HCT116 (cell line): Measurements from ENCODE around the gene FAAP100. TPM values are rescaled to one million over a fixed set of nuclear protein-coding genes. Genes with fewer than 3 reads are reported as not detected.

Experiments
- ATAC-seq: fragments of 200-7000 bp; cut with Tn5 transposase; 2 replicates; pipeline ENCODE4 v1.9.1; 2020; ENCODE audit warnings: mild to moderate bottlenecking, moderate library complexity
- BruUV-seq: library from RNA; stranded (reverse); fragments of 400-500 nt; replicated peaks from 2 replicates; lab custom pipeline; 2021; lab: Mats Ljungman, UMichigan
- CTCF ChIA-PET: fragments of 300-600 bp; sonication (Branson Sonifier 250); formaldehyde crosslinking; loops from one replicate; lab custom pipeline; 2021; ENCODE audit warnings: antibody characterized with exemption; lab: Charles Lee
- POLR2A ChIA-PET: fragments of 300-600, 350-600 bp; sonication (Branson Sonifier 250); formaldehyde crosslinking; loops from one replicate; lab custom pipeline; 2021; ENCODE audit warnings: antibody characterized with exemption; lab: Charles Lee
- RAD21 ChIA-PET, 2 experiments: fragments of 300-600 bp; sonication (Branson Sonifier 250); formaldehyde crosslinking; loops; one replicate each; lab custom pipeline; 2023; ENCODE audit warnings: low total read pairs in 2 of 2; ENCODE audit not compliant: uncharacterized antibody in 2 of 2, unreplicated experiment in 2 of 2, low non-redundant PET in 1 of 2; lab: Charles Lee
- DNase-seq: peaks from one replicate; pipeline ENCODE4 v3.0.0-alpha.2; 2010; ENCODE audit warnings: low read depth, low spot score
- H2AFZ ChIP-seq: fragments of 200-600 bp; shearing (Covaris generic), sonication (generic); 2 replicates; pipeline ENCODE4 v1.6.1; 2017; ENCODE audit warnings: low read depth, mixed run types, mixed read lengths, antibody characterized with exemption, low read length; ENCODE audit not compliant: poor library complexity, severe bottlenecking
- H3K27ac ChIP-seq: 2 replicates; pipeline ENCODE4 v1.5.1; 2012; ENCODE audit warnings: low read depth, low read length
- H3K27me3 ChIP-seq: fragments of 200-600 bp; sonication (generic); 2 replicates; pipeline ENCODE4 v1.6.1; 2016; ENCODE audit warnings: mixed run types, low read length, mixed read lengths; ENCODE audit not compliant: insufficient read depth
- H3K36me3 ChIP-seq, 2 experiments: fragments of 200-500 bp in 1 of 2; fragments of 200-600 bp in 1 of 2; sonication (Bioruptor generic) in 1 of 2; sonication (generic) in 1 of 2; 2 replicates each; pipeline versions ENCODE4 v1.5.1 to v1.6.1; 2014 to 2016; ENCODE audit warnings: low read length in 2 of 2, inconsistent platforms in 1 of 2, mixed read lengths in 1 of 2, mixed run types in 1 of 2; ENCODE audit not compliant: insufficient read depth in 2 of 2, control insufficient read depth in 1 of 2
- H3K4me1 ChIP-seq, 2 experiments: fragments of 200-600 bp in 1 of 2; sonication (generic) in 1 of 2; 2 replicates each; pipeline versions ENCODE4 v1.5.1 to v1.6.1; 2012 to 2017; ENCODE audit warnings: low read length in 2 of 2, inconsistent platforms in 1 of 2, mild to moderate bottlenecking in 1 of 2, mixed read lengths in 1 of 2, mixed run types in 1 of 2, moderate library complexity in 1 of 2; ENCODE audit not compliant: insufficient read depth in 2 of 2, control insufficient read depth in 1 of 2
- H3K4me2 ChIP-seq: fragments of 200-600 bp; sonication (generic); 2 replicates; pipeline ENCODE4 v1.6.1; 2017; ENCODE audit warnings: mixed run types, low read length, mixed read lengths
- H3K4me3 ChIP-seq, 2 experiments: fragments of 200-600 bp in 1 of 2; sonication (generic) in 1 of 2; replicated peaks in 1 of 2; 2 replicates each; pipeline ENCODE4 v1.5.1; 2011 to 2016; ENCODE audit warnings: low read length in 2 of 2, control low read depth in 1 of 2, low read depth in 1 of 2, mild to moderate bottlenecking in 1 of 2, mixed read lengths in 1 of 2, mixed run types in 1 of 2
- H3K79me2 ChIP-seq: fragments of 200-600 bp; sonication (generic); 2 replicates; pipeline ENCODE4 v1.6.1; 2017; ENCODE audit warnings: mild to moderate bottlenecking, mixed run types, low read length, moderate library complexity, mixed read lengths; ENCODE audit not compliant: insufficient read depth
- H3K9ac ChIP-seq: fragments of 200-600 bp; sonication (generic); 2 replicates; pipeline ENCODE4 v1.6.1; 2016; ENCODE audit warnings: low read length, mixed read lengths
- H3K9me2 ChIP-seq: fragments of 200-600 bp; sonication (generic), shearing (Covaris generic); 2 replicates; pipeline ENCODE4 v1.6.1; 2017; ENCODE audit warnings: mixed run types, mild to moderate bottlenecking, moderate library complexity; ENCODE audit not compliant: insufficient read depth
- H3K9me3 ChIP-seq, 2 experiments: fragments of 200-500 bp in 1 of 2; fragments of 200-600 bp in 1 of 2; sonication (Bioruptor generic) in 1 of 2; sonication (generic) in 1 of 2; 2 replicates each; pipeline ENCODE4 v1.6.1; 2014 to 2017; ENCODE audit warnings: low read length in 2 of 2, mixed read lengths in 2 of 2, inconsistent platforms in 1 of 2, low read depth in 1 of 2, mild to moderate bottlenecking in 1 of 2, mixed run types in 1 of 2, moderate library complexity in 1 of 2; ENCODE audit not compliant: control insufficient read depth in 1 of 2, insufficient read depth in 1 of 2
- H4K20me1 ChIP-seq: fragments of 200-600 bp; sonication (generic), shearing (Covaris generic); 2 replicates; pipeline ENCODE4 v1.6.1; 2017; ENCODE audit warnings: mixed run types, mild to moderate bottlenecking, moderate library complexity; ENCODE audit not compliant: insufficient read depth
- CBX3 ChIP-seq: IDR thresholded peaks from 2 replicates; pipeline ENCODE4 v1.6.1; 2012; ENCODE audit warnings: low read depth
- EGR1 ChIP-seq: IDR thresholded peaks from 2 replicates; pipeline ENCODE4 v1.6.1; 2012; ENCODE audit warnings: low read depth
- ELF1 ChIP-seq: IDR thresholded peaks from 2 replicates; pipeline ENCODE4 v1.6.1; 2012; ENCODE audit warnings: low read depth, borderline replicate concordance
- EZH2phosphoT487 ChIP-seq: fragments of 200-600 bp; IDR thresholded peaks from 2 replicates; pipeline ENCODE4 v1.6.1; 2018; ENCODE audit warnings: antibody characterized with exemption, borderline replicate concordance
- FOSL1 ChIP-seq: IDR thresholded peaks from 2 replicates; pipeline ENCODE4 v1.6.1; 2012; ENCODE audit warnings: low read depth
- MAX ChIP-seq: IDR thresholded peaks from 2 replicates; pipeline ENCODE4 v1.6.1; 2012
- POLR2A ChIP-seq: IDR thresholded peaks from 2 replicates; pipeline ENCODE4 v1.7.0; 2011; ENCODE audit warnings: borderline replicate concordance; ENCODE audit not compliant: insufficient read depth, insufficient read length; ENCODE audit errors: extremely low read depth
- RAD21 ChIP-seq: IDR thresholded peaks from 2 replicates; pipeline ENCODE4 v1.6.1; 2012; ENCODE audit warnings: low read depth, mild to moderate bottlenecking
- REST ChIP-seq: IDR thresholded peaks from 2 replicates; pipeline ENCODE4 v1.6.1; 2012; ENCODE audit warnings: low read depth
- SIN3A ChIP-seq: IDR thresholded peaks from 2 replicates; pipeline ENCODE4 v1.6.1; 2012; ENCODE audit warnings: low read depth
- SP1 ChIP-seq: IDR thresholded peaks from 2 replicates; pipeline ENCODE4 v1.6.1; 2012; ENCODE audit warnings: low read depth
- SRF ChIP-seq: IDR thresholded peaks from 2 replicates; pipeline ENCODE4 v1.6.1; 2012; ENCODE audit warnings: low read depth
- TCF7L2 ChIP-seq: IDR thresholded peaks from 2 replicates; pipeline ENCODE4 v1.7.0; 2011; ENCODE audit warnings: borderline replicate concordance, inconsistent platforms; ENCODE audit not compliant: insufficient read depth, insufficient read length; ENCODE audit errors: extremely low read depth
- ZBTB33 ChIP-seq: IDR thresholded peaks from 2 replicates; pipeline ENCODE4 v1.6.1; 2011; ENCODE audit warnings: mild to moderate bottlenecking, low read length, moderate library complexity; ENCODE audit not compliant: insufficient replicate concordance; ENCODE audit errors: extremely low read depth
- intact Hi-C: fragments of 100-400 bp; cut with micrococcal nuclease; formaldehyde crosslinking; loops from 2 replicates; pipeline ENCODE4 v1.10.0; 2022
- total RNA-seq: library from RNA; stranded (reverse); gene quantifications from one replicate; pipeline ENCODE4 v1.2.1, GENCODE V29; 2021; ENCODE audit not compliant: unreplicated experiment

FAAP100 gene
- total RNA-seq, 1 experiment from 2014 or later: 53.4 TPM

- ChIA-PET RAD21 (no interaction called here), CTCF (no interaction called here), POLR2A (no interaction called here)
- Histone ChIP-seq H3K4me1 (peaks cover 16 to 35% of the 10 kb centered on the region in 2 experiments), H3K4me2 (no peak overlapping the region), H3K79me2 (peaks cover 60% of the 10 kb centered on the region; the same call in 1 of the 2 replicates), H3K9ac (no peak overlapping the region), H3K27ac (no peak overlapping the region; the same call in 1 of the 2 replicates), H3K9me2 (no peaks in the 10 kb centered on the region), H3K27me3 (no peaks in the 10 kb centered on the region), H2AFZ (no peak overlapping the region), H3K9me3 (no peaks in the 10 kb centered on the region), H3K36me3 (peaks cover 49 to 67% of the 10 kb centered on the region in 2 experiments), H3K4me3 (no peak overlapping the region), H4K20me1 (no peaks in the 10 kb centered on the region)
- no peak for TF ChIP-seq EGR1
- TF ChIP-seq CBX3: no peak
- no peak for TF ChIP-seq SIN3A
- TF ChIP-seq RAD21: no peak
- TF ChIP-seq SP1: no peak
- TF ChIP-seq ELF1: no peak
- no peak for TF ChIP-seq SRF
- no TSS peak for BruUV-seq
- no peak for DNase-seq
- intact Hi-C loops: no loop called here
- ATAC-seq: no peak
Measured at GRCh38 chr17:81581758-81582157, 29.6 kb upstream of the FAAP100 start.

- Histone ChIP-seq H3K79me2 (peaks cover 64% of the 10 kb centered on the region; the same call in 1 of the 2 replicates), H2AFZ (no peak overlapping the region), H3K4me1 (peaks cover 24 to 42% of the 10 kb centered on the region in 2 experiments), H3K9me2 (no peaks in the 10 kb centered on the region), H3K27ac (no peak overlapping the region), H3K36me3 (peaks cover 42 to 64% of the 10 kb centered on the region in 2 experiments), H3K27me3 (no peaks in the 10 kb centered on the region), H3K9me3 (no peaks in the 10 kb centered on the region), H3K4me3 (no peak overlapping the region), H4K20me1 (peaks cover 8% of the 10 kb centered on the region; the same call in 1 of the 2 replicates), H3K4me2 (no peak overlapping the region), H3K9ac (no peak overlapping the region)
- ATAC-seq (no peak), DNase-seq (no peak)
- intact Hi-C loops: no loop called here
- ChIA-PET POLR2A (no interaction called here), RAD21 (no interaction called here), CTCF (no interaction called here)
- no TSS peak for BruUV-seq
- TF ChIP-seq MAX (no peak), ZBTB33 (no peak), POLR2A (no peak), TCF7L2 (no peak), EZH2phosphoT487 (no peak), REST (no peak), FOSL1 (no peak), RAD21 (no peak), SIN3A (no peak)
Measured at GRCh38 chr17:81580481-81580880, 28.3 kb upstream of the FAAP100 start.
